HG02571 (cell line): ENCODE results near the gene BRICD5.
"Not testable (repeated sequence)": the region's sequence is repeated elsewhere in the genome, so short reads cannot be mapped to it uniquely, and the experiment has no call there.

Experiments
- ATAC-seq: cut with Tn5 transposase; IDR thresholded peaks from one replicate; pipeline ENCODE4 v1.9.1; 2021; ENCODE audit warnings: mild to moderate bottlenecking, moderate library complexity; ENCODE audit not compliant: unreplicated experiment

Gene BRICD5

GRCh38 chr16:2223221-2223941, 12.7 kb upstream of the BRICD5 start, which contains the start of gene E4F1:
Gene E4F1 (plus strand): TSS chr16:2223591. CDS start chr16:2223614, 23 bp downstream.
- peak; percentile 94 for ATAC-seq

GRCh38 chr16:2216330-2216729, 5.7 kb upstream of the BRICD5 start:
- no peak for ATAC-seq

- peak; percentile 82 for ATAC-seq
These were observed 4.0 kb upstream of the BRICD5 start, which contains the start of gene PGP for GRCh38 chr16:2214719-2214968. Gene PGP (minus strand): TSS chr16:2214840. CDS start chr16:2214777, 63 bp downstream.

GRCh38 chr16:2213817-2214718, 3.4 kb upstream of the BRICD5 start:
- ATAC-seq, result peak; percentile 5

GRCh38 chr16:2212362-2213324, 2.0 kb upstream of the BRICD5 start:
- ATAC-seq, result no peak

GRCh38 chr16:2211923-2212347, 1.3 kb upstream of the BRICD5 start:
- no peak for ATAC-seq

- ATAC-seq, result no peak
These were observed 692 bp downstream of the BRICD5 start for GRCh38 chr16:2210009-2210332.

- ATAC-seq, result no peak
These were observed 1.2 kb downstream of the BRICD5 start for GRCh38 chr16:2209258-2210008.

GRCh38 chr16:2208772-2209171, 1.9 kb downstream of the BRICD5 start:
- ATAC-seq, result no peak

GRCh38 chr16:2208308-2208707, 2.4 kb downstream of the BRICD5 start:
- no peak for ATAC-seq

GRCh38 chr16:2207872-2208271, 2.8 kb downstream of the BRICD5 start:
- no peak for ATAC-seq

- no peak for ATAC-seq
These were observed 3.8 kb downstream of the BRICD5 start for GRCh38 chr16:2206780-2207433.

- ATAC-seq, result no peak
These were observed 4.3 kb downstream of the BRICD5 start for GRCh38 chr16:2206420-2206779.

GRCh38 chr16:2205967-2206313, 4.7 kb downstream of the BRICD5 start:
- ATAC-seq, result peak; percentile 14

- ATAC-seq, result peak; percentile 68
These were observed 5.3 kb downstream of the BRICD5 start, which contains the start of gene MLST8 for GRCh38 chr16:2205104-2205966. Gene MLST8 (plus strand): TSS chr16:2205454. CDS start chr16:2206086, 632 bp downstream.

- no peak for ATAC-seq
These were observed 6.1 kb downstream of the BRICD5 start for GRCh38 chr16:2204416-2205103.

GRCh38 chr16:2203119-2203688, 7.5 kb downstream of the BRICD5 start:
- not testable (repeated sequence) for ATAC-seq

- ATAC-seq, result no peak
These were observed 10.3 kb downstream of the BRICD5 start for GRCh38 chr16:2200313-2200712.
